ENCODE measurements around the gene FLYWCH1. TPM values are rescaled to one million over a fixed set of nuclear protein-coding genes. Genes with fewer than 3 reads are reported as not detected.
"Not testable (repeated sequence)": the region's sequence is repeated elsewhere in the genome, so short reads cannot be mapped to it uniquely, and the experiment has no call there.

Gene FLYWCH1
- total RNA-seq, 1 donor from 2014 or later: 34.5 TPM

GRCh38 chr16:2915196-2915929 lies 3.6 kb downstream of the FLYWCH1 start:
- no peak for ATAC-seq
- no peak for DNase-seq (ENCODE audit: missing footprints)
- intact Hi-C loops (cut with DNase I): no loop called here

GRCh38 chr16:2919511-2920255 lies 8.0 kb downstream of the FLYWCH1 start:
- intact Hi-C loops (cut with DNase I): loop anchor here (2.0 kb wide), 1 partner anchor 45 kb away; no protein-coding TSS in a partner anchor
- no peak for DNase-seq (ENCODE audit: missing footprints)
- peak; percentile 67 for ATAC-seq

GRCh38 chr16:2923481-2923880 lies 11.8 kb downstream of the FLYWCH1 start:
- DNase-seq (ENCODE audit: missing footprints): no peak
- intact Hi-C loops (cut with DNase I): no loop called here
- no peak for ATAC-seq

GRCh38 chr16:2924901-2925755 lies 13.4 kb downstream of the FLYWCH1 start:
- intact Hi-C loops (cut with DNase I): no loop called here
- no peak for DNase-seq (ENCODE audit: missing footprints)

GRCh38 chr16:2925951-2926649 lies 14.4 kb downstream of the FLYWCH1 start:
- ATAC-seq (no peak), DNase-seq (ENCODE audit: missing footprints) (no peak)
- intact Hi-C loops (cut with DNase I): no loop called here

More at GRCh38 chr16:2924901-2925755, 13.4 kb downstream of the FLYWCH1 start:
- no peak for ATAC-seq

GRCh38 chr16:2926650-2926999 lies 14.9 kb downstream of the FLYWCH1 start:
- no peak for ATAC-seq
- intact Hi-C loops (cut with DNase I): no loop called here
- no peak for DNase-seq (ENCODE audit: missing footprints)

- ATAC-seq (peak; percentile 89), DNase-seq (ENCODE audit: missing footprints) (peak; percentile 96)
- intact Hi-C loops (cut with DNase I): no loop called here
These were observed 15.4 kb downstream of the FLYWCH1 start for GRCh38 chr16:2927010-2927646.

GRCh38 chr16:2928151-2928550 lies 16.4 kb downstream of the FLYWCH1 start:
- DNase-seq (ENCODE audit: missing footprints); intact Hi-C loops (cut with DNase I); ATAC-seq: not testable (repeated sequence)

- ATAC-seq: no peak
- DNase-seq (ENCODE audit: missing footprints): no peak
- intact Hi-C loops (cut with DNase I): no loop called here
These were observed 17.1 kb downstream of the FLYWCH1 start for GRCh38 chr16:2928796-2929195.

- DNase-seq (ENCODE audit: missing footprints): no peak
- intact Hi-C loops (cut with DNase I): no loop called here
- no peak for ATAC-seq
These were observed 18.0 kb downstream of the FLYWCH1 start for GRCh38 chr16:2929693-2930092.

- intact Hi-C loops (cut with DNase I): no loop called here
- no peak for DNase-seq (ENCODE audit: missing footprints)
- no peak for ATAC-seq
These were observed 18.5 kb downstream of the FLYWCH1 start for GRCh38 chr16:2930236-2930635.

- ATAC-seq; intact Hi-C loops (cut with DNase I); DNase-seq (ENCODE audit: missing footprints): not testable (repeated sequence)
These were observed 19.6 kb downstream of the FLYWCH1 start for GRCh38 chr16:2931231-2931914.

GRCh38 chr16:2933136-2933535 lies 21.4 kb downstream of the FLYWCH1 start:
- ATAC-seq (no peak), DNase-seq (ENCODE audit: missing footprints) (no peak)
- intact Hi-C loops (cut with DNase I): no loop called here

GRCh38 chr16:2933701-2934100 lies 22.0 kb downstream of the FLYWCH1 start:
- DNase-seq (ENCODE audit: missing footprints): no peak
- ATAC-seq: no peak
- intact Hi-C loops (cut with DNase I): no loop called here

GRCh38 chr16:2934450-2934849 lies 22.7 kb downstream of the FLYWCH1 start:
- intact Hi-C loops (cut with DNase I): no loop called here
- DNase-seq (ENCODE audit: missing footprints): no peak
- ATAC-seq: no peak

- no peak for ATAC-seq
- intact Hi-C loops (cut with DNase I): no loop called here
- DNase-seq (ENCODE audit: missing footprints): no peak
These were observed 24.8 kb downstream of the FLYWCH1 start for GRCh38 chr16:2936436-2937011.

- intact Hi-C loops (cut with DNase I): no loop called here
- ATAC-seq (no peak), DNase-seq (ENCODE audit: missing footprints) (no peak)
These were observed 25.4 kb downstream of the FLYWCH1 start for GRCh38 chr16:2937170-2937569.

Data from Right ventricle myocardium inferior (tissue), 1 donor.